ENCODE measurements around the gene SERGEF.

DNA sequence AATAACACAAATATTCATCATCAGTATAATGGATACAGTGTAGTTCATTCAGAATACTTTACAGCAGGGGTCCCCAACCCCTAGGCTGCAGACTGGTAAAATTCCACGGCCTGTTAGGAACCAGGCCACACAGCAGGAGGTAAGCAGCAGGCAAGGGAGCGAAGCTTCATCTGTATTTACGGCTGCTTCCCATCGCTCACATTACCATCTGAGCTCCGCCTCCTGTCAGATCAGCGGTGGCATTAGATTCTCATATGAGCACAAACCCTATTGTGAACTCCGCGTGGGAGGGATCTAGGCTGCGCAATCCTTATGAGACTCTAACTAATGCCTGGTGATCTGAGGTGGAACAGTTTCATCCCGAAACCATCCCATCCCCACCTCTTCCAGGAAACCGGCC is 125.1 kb downstream of the SERGEF start:
- TF ChIP-seq, protein P1, sequence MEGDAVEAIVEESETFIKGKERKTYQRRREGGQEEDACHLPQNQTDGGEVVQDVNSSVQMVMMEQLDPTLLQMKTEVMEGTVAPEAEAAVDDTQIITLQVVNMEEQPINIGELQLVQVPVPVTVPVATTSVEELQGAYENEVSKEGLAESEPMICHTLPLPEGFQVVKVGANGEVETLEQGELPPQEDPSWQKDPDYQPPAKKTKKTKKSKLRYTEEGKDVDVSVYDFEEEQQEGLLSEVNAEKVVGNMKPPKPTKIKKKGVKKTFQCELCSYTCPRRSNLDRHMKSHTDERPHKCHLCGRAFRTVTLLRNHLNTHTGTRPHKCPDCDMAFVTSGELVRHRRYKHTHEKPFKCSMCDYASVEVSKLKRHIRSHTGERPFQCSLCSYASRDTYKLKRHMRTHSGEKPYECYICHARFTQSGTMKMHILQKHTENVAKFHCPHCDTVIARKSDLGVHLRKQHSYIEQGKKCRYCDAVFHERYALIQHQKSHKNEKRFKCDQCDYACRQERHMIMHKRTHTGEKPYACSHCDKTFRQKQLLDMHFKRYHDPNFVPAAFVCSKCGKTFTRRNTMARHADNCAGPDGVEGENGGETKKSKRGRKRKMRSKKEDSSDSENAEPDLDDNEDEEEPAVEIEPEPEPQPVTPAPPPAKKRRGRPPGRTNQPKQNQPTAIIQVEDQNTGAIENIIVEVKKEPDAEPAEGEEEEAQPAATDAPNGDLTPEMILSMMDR (IDR thresholded peaks at IDR 0.05 in 8 of 11, conservative IDR thresholded peaks at IDR 0.05 in 3 of 11) = no peak
- no peak for TF ChIP-seq POLR2AphosphoS5 (IDR thresholded peaks at IDR 0.05)

Data from spleen (tissue), 7 donors.